LHCN-M2 (cell line): Measurements from ENCODE around the gene CENPN. TPM values are rescaled to one million over a fixed set of nuclear protein-coding genes. Genes with fewer than 3 reads are reported as not detected.

Experiments
- DNase-seq: peaks from one replicate; pipeline ENCODE4 v3.0.0-alpha.2; 2012; ENCODE audit warnings: low read depth
- total RNA-seq: library from RNA; depleted of rRNA; stranded (reverse); fragments of >200 nt; gene quantifications from 2 replicates; pipeline ENCODE4 v1.2.3, GENCODE V29; 2014

CENPN gene
- total RNA-seq, 1 experiment from 2014 or later = 73.5 TPM

- no peak for DNase-seq
Measured at GRCh38 chr16:80991792-80992430, 15.1 kb upstream of the CENPN start.

GRCh38 chr16:80992676-80993293 lies 14.2 kb upstream of the CENPN start:
- DNase-seq = no peak

GRCh38 chr16:80993307-80993706 lies 13.7 kb upstream of the CENPN start:
- peak; percentile 82 for DNase-seq

GRCh38 chr16:80993834-80994233 lies 13.2 kb upstream of the CENPN start:
- no peak for DNase-seq

GRCh38 chr16:80994451-80994850 lies 12.6 kb upstream of the CENPN start:
- no peak for DNase-seq

GRCh38 chr16:80996688-80997138 lies 10.3 kb upstream of the CENPN start:
- DNase-seq = no peak

- DNase-seq = no peak
Measured at GRCh38 chr16:80997139-80997798, 9.7 kb upstream of the CENPN start.

GRCh38 chr16:80997964-80998620 lies 8.9 kb upstream of the CENPN start:
- no peak for DNase-seq

- no peak for DNase-seq
Measured at GRCh38 chr16:81000873-81001272, 6.1 kb upstream of the CENPN start.

GRCh38 chr16:81001330-81001729 lies 5.7 kb upstream of the CENPN start:
- DNase-seq = no peak

GRCh38 chr16:81003064-81003463 lies 4.0 kb upstream of the CENPN start:
- no peak for DNase-seq

- DNase-seq = no peak
Measured at GRCh38 chr16:81003610-81004460, 3.2 kb upstream of the CENPN start.

GRCh38 chr16:81004646-81005353 lies 2.2 kb upstream of the CENPN start:
- DNase-seq = peak; percentile 66

GRCh38 chr16:81005610-81006161 lies 1.3 kb upstream of the CENPN start:
- no peak for DNase-seq

GRCh38 chr16:81006211-81006812 lies 702 bp upstream of the CENPN start:
- peak; percentile 39 for DNase-seq

- DNase-seq = no peak
Measured at GRCh38 chr16:81008505-81008789, 1.4 kb downstream of the CENPN start.

- DNase-seq = no peak
Measured at GRCh38 chr16:81012974-81013373, 6.0 kb downstream of the CENPN start.

GRCh38 chr16:81014672-81015071 lies 7.7 kb downstream of the CENPN start:
- no peak for DNase-seq

GRCh38 chr16:81018496-81018895 lies 11.5 kb downstream of the CENPN start:
- no peak for DNase-seq

GRCh38 chr16:81026429-81026828 lies 19.4 kb downstream of the CENPN start:
- no peak for DNase-seq
